AG09319 (cell line): ENCODE data around the gene OR10G7.
"Not testable (repeated sequence)": the region's sequence is repeated elsewhere in the genome, so short reads cannot be mapped to it uniquely, and the experiment has no call there.

Experiments used
- DNase-seq: peaks from one replicate; pipeline ENCODE4 v3.0.0-alpha.2; 2010; ENCODE audit warnings: low read depth; ENCODE audit errors: extremely low read depth
- CTCF ChIP-seq: IDR thresholded peaks from 2 replicates; pipeline ENCODE4 v1.5.1; 2011; ENCODE audit warnings: low read depth, mild to moderate bottlenecking, inconsistent platforms, low read length, moderate library complexity

The OR10G7 gene

GRCh38 chr11:124039557-124039956 lies 1.6 kb downstream of the OR10G7 start:
- TF ChIP-seq CTCF, result no peak
- DNase-seq, result no peak

GRCh38 chr11:124036666-124037065 lies 4.5 kb downstream of the OR10G7 start:
- no peak for DNase-seq
- TF ChIP-seq CTCF, result no peak

- no peak for TF ChIP-seq CTCF
- DNase-seq, result no peak
These were observed 14.6 kb downstream of the OR10G7 start, which contains the start of gene OR10G8 for GRCh38 chr11:124026498-124026897. Gene OR10G8 (plus strand): TSS chr11:124026798. CDS start chr11:124029623, 2,825 bp downstream.

- DNase-seq, result not testable (repeated sequence)
These were observed 25.3 kb downstream of the OR10G7 start for GRCh38 chr11:124015837-124016236.

- no peak for DNase-seq
- TF ChIP-seq CTCF, result no peak
These were observed 28.4 kb downstream of the OR10G7 start, which contains the start of gene OR10G4 for GRCh38 chr11:124012697-124013096. Gene OR10G4 (plus strand): TSS chr11:124012997. CDS start chr11:124015575, 2,578 bp downstream.

GRCh38 chr11:123995119-123995518 lies 46.0 kb downstream of the OR10G7 start, which contains the start of gene OR10G6:
Gene OR10G6 (minus strand): TSS chr11:123995161. CDS start chr11:123995161, 0 bp downstream.
- no peak for TF ChIP-seq CTCF
- no peak for DNase-seq
